HEK293T (cell line): ENCODE results near the gene GZMM.

Experiments
- ARNT ChIP-seq: fragments of 450-650 bp; IDR thresholded peaks from 2 replicates; pipeline ENCODE4 v1.6.1; 2017; ENCODE audit warnings: mild to moderate bottlenecking
- BHLHE40 ChIP-seq: fragments of 450-650 bp; IDR thresholded peaks from 2 replicates; pipeline ENCODE4 v1.6.1; 2016; ENCODE audit warnings: mild to moderate bottlenecking, moderate library complexity, borderline replicate concordance
- CTBP1 ChIP-seq: fragments of 450-650 bp; IDR thresholded peaks from 2 replicates; pipeline ENCODE4 v1.6.1; 2016; ENCODE audit warnings: borderline replicate concordance
- ELF4 ChIP-seq: fragments of 450-650 bp; IDR thresholded peaks from 2 replicates; pipeline ENCODE4 v1.6.1; 2017; ENCODE audit warnings: antibody characterized with exemption
- FOXA1 ChIP-seq: fragments of 450-650 bp; IDR thresholded peaks from 2 replicates; pipeline ENCODE4 v1.6.1; 2016; ENCODE audit warnings: mild to moderate bottlenecking
- FOXK2 ChIP-seq: fragments of 450-650 bp; IDR thresholded peaks from 2 replicates; pipeline ENCODE4 v1.6.1; 2016; ENCODE audit warnings: mild to moderate bottlenecking
- FOXM1 ChIP-seq: fragments of 450-650 bp; IDR thresholded peaks from 2 replicates; pipeline ENCODE4 v1.6.1; 2017; ENCODE audit warnings: mild to moderate bottlenecking, borderline replicate concordance
- HDGF ChIP-seq: fragments of 450-650 bp; IDR thresholded peaks from 2 replicates; pipeline ENCODE4 v1.6.1; 2017; ENCODE audit warnings: antibody characterized with exemption, borderline replicate concordance
- NFRKB ChIP-seq: fragments of 450-650 bp; IDR thresholded peaks from 2 replicates; pipeline ENCODE4 v1.6.1; 2016; ENCODE audit warnings: mild to moderate bottlenecking, moderate library complexity
- SP1 ChIP-seq: fragments of 450-650 bp; IDR thresholded peaks from 2 replicates; pipeline ENCODE4 v1.6.1; 2017
- SUZ12 ChIP-seq: fragments of 450-650 bp; IDR thresholded peaks from 2 replicates; pipeline ENCODE4 v1.6.1; 2016; ENCODE audit warnings: mild to moderate bottlenecking
- TARDBP ChIP-seq: fragments of 450-650 bp; IDR thresholded peaks from 2 replicates; pipeline ENCODE4 v1.6.1; 2016
- ZNF384 ChIP-seq: fragments of 450-650 bp; IDR thresholded peaks from 2 replicates; pipeline ENCODE4 v1.6.1; 2016
- TF ChIP-seq, protein P1 (sequence below): fragments of 450-650 bp; IDR thresholded peaks from 2 replicates; pipeline ENCODE4 v1.6.1; 2016

DNA sequence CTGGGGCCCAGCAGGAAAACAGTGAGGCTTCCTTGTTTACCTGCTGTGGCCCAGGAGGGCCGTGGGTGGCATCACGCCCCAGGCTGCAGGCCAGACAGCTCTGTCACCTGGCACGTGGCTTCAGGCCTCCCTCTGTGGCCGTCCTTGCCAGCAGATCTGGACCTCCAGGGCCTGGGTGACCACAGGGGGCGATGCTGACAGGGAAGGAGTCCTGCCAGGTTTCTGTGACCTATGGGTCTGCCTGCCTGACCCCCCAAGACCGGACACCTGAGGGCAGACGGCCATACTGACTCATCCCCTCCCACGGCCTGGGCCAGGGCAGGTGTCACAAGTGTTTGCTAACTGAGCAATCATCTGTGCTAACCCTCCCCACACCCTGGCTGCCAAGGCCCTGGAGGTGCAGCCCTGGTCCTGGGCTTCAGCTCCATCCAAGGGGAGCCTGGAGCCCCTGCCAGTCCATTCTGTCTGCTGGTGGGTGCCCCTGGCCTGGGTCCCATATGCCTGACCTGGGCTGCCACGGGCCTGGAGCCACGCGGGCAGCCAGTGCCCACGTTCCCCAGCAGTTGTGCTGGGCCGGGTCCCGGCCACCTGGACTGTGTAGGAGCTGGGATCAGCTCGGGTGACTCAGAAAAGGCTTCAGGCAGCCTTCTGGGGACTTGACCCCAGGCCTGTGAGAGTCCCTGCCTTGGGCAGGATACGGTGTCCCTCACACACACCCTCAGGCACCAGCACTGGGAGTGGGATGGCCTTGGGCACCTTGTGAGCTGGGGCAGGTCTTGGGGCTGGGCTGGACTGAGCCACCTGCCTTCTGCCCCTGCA lies 8.6 kb upstream of the GZMM start:
- no peak for TF ChIP-seq FOXA1
- TF ChIP-seq SP1, result no peak
- no peak for TF ChIP-seq SUZ12
- TF ChIP-seq FOXM1, result no peak
- TF ChIP-seq NFRKB, result no peak
- no peak for TF ChIP-seq FOXK2
- no peak for TF ChIP-seq BHLHE40
- TF ChIP-seq ZNF384, result no peak
- TF ChIP-seq HDGF, result no peak
- TF ChIP-seq, protein P1, sequence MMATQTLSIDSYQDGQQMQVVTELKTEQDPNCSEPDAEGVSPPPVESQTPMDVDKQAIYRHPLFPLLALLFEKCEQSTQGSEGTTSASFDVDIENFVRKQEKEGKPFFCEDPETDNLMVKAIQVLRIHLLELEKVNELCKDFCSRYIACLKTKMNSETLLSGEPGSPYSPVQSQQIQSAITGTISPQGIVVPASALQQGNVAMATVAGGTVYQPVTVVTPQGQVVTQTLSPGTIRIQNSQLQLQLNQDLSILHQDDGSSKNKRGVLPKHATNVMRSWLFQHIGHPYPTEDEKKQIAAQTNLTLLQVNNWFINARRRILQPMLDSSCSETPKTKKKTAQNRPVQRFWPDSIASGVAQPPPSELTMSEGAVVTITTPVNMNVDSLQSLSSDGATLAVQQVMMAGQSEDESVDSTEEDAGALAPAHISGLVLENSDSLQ, result no peak
- no peak for TF ChIP-seq ARNT
- no peak for TF ChIP-seq TARDBP
- TF ChIP-seq ELF4, result no peak
- no peak for TF ChIP-seq CTBP1
